Activated CD4-positive, alpha-beta T cell treated with anti-CD3 and anti-CD28 coated beads for 24 hours (primary cell): Measurements from ENCODE around the gene LPAR3.
A peak's percentile ranks its signal among the peaks of the same experiment; 100 is the strongest.

ENCODE experiments used
- DNase-seq, 2 donors: peaks; one replicate each; pipeline ENCODE4 v3.0.0-alpha.2; 2020; ENCODE audit warnings: low read depth in 2 of 2

The LPAR3 gene

GRCh38 chr1:84827976-84828375, 65.0 kb downstream of the LPAR3 start:
- DNase-seq = no peak

- DNase-seq = no peak
Observed at GRCh38 chr1:84827555-84827954, 65.5 kb downstream of the LPAR3 start.

- no peak for DNase-seq
Observed at GRCh38 chr1:84825161-84825560, 67.8 kb downstream of the LPAR3 start.

- no peak for DNase-seq
Observed at GRCh38 chr1:84823991-84824390, 69.0 kb downstream of the LPAR3 start.

GRCh38 chr1:84823511-84823910, 69.5 kb downstream of the LPAR3 start:
- DNase-seq = no peak

- DNase-seq = no peak
Observed at GRCh38 chr1:84810343-84810742, 82.7 kb downstream of the LPAR3 start.

- no peak for DNase-seq
Observed at GRCh38 chr1:84809023-84809422, 84.0 kb downstream of the LPAR3 start.

- no peak for DNase-seq
Observed at GRCh38 chr1:84803604-84804003, 89.4 kb downstream of the LPAR3 start.

GRCh38 chr1:84802567-84803232, 90.3 kb downstream of the LPAR3 start:
- DNase-seq = no peak

GRCh38 chr1:84800090-84801073, 92.6 kb downstream of the LPAR3 start:
- DNase-seq = no peak

GRCh38 chr1:84797603-84798002, 95.4 kb downstream of the LPAR3 start:
- DNase-seq = no peak

GRCh38 chr1:84795966-84796600, 96.9 kb downstream of the LPAR3 start:
- no peak for DNase-seq

GRCh38 chr1:84795213-84795612, 97.8 kb downstream of the LPAR3 start:
- DNase-seq = no peak

GRCh38 chr1:84792421-84792820, 100.6 kb downstream of the LPAR3 start:
- no peak for DNase-seq

- DNase-seq = no peak
Observed at GRCh38 chr1:84789014-84789413, 104.0 kb downstream of the LPAR3 start.

- no peak for DNase-seq
Observed at GRCh38 chr1:84785271-84786036, 107.6 kb downstream of the LPAR3 start.

GRCh38 chr1:84782881-84783280, 110.1 kb downstream of the LPAR3 start:
- DNase-seq = no peak

- peak; percentile 78 to 79 for DNase-seq
Observed at GRCh38 chr1:84781946-84782771, 110.8 kb downstream of the LPAR3 start.

GRCh38 chr1:84780000-84780716, 112.8 kb downstream of the LPAR3 start:
- no peak for DNase-seq

GRCh38 chr1:84776639-84777038, 116.4 kb downstream of the LPAR3 start:
- no peak for DNase-seq
